Spleen (tissue), 7 donors: ENCODE data around the gene CRB2.
A peak's percentile ranks its signal among the peaks of the same experiment; 100 is the strongest.

Experiments used
- CTCF ChIP-seq, 11 experiments: fragments of 200-600 bp in 7 of 11; fragments of 450-650 bp in 4 of 11; sonication (generic) in 4 of 11; IDR thresholded peaks in 8 of 11; conservative IDR thresholded peaks in 3 of 11; 1 replicate in 7 of 11; 2 replicates in 4 of 11; pipeline versions ENCODE4 v1.4.0 to v1.8.0; 2016 to 2021; ENCODE audit warnings: antibody characterized with exemption in 11 of 11, inconsistent platforms in 4 of 11, mild to moderate bottlenecking in 1 of 11
- POLR2A ChIP-seq, 3 donors: fragments of 450-650 bp; IDR thresholded peaks; one replicate each; pipeline ENCODE4 v1.5.1; 2017; ENCODE audit warnings: antibody characterized with exemption in 3 of 3, mild to moderate bottlenecking in 1 of 3
- POLR2AphosphoS5 ChIP-seq, 3 donors: sonication (generic); formaldehyde crosslinking; IDR thresholded peaks; one replicate each; pipeline ENCODE4 v1.5.1; 2017; ENCODE audit warnings: antibody characterized with exemption in 3 of 3
- donor health status: DM: no; HTN: no; CAD: no; lungs with moderate emphysema.
- donor health status: DM: no; HTN: no; CAD: no.
- donor health status: DM: no; HTN: no; CAD: no.

- TF ChIP-seq POLR2A (IDR thresholded peaks at IDR 0.05) (no peak), CTCF (IDR thresholded peaks at IDR 0.05 in 8 of 11, conservative IDR thresholded peaks at IDR 0.05 in 3 of 11) (no peak), POLR2AphosphoS5 (IDR thresholded peaks at IDR 0.05) (peak in 1 of 3 donors; percentile 34)
These were observed 26.9 kb downstream of the CRB2 start for GRCh38 chr9:123382653-123383511.
